Effector memory CD4-positive, alpha-beta T cell (primary cell): Measurements from ENCODE around the gene ZNF469.

Experiments
- DNase-seq, 3 donors: peaks; one replicate each; pipeline ENCODE4 v3.0.0-alpha.2; 2020
- H3K27ac ChIP-seq: 2 replicates; pipeline ENCODE4 v1.7.0; 2013; ENCODE audit warnings: mild to moderate bottlenecking, low read length, moderate library complexity; ENCODE audit not compliant: insufficient read depth, poor library complexity, severe bottlenecking
- H3K27me3 ChIP-seq: replicated peaks from 2 replicates; pipeline ENCODE4 v1.7.0; 2013; ENCODE audit warnings: mild to moderate bottlenecking, low read length; ENCODE audit not compliant: insufficient read depth, control insufficient read depth, poor library complexity, severe bottlenecking
- H3K36me3 ChIP-seq: 2 replicates; pipeline ENCODE4 v1.7.0; 2013; ENCODE audit warnings: mild to moderate bottlenecking, low read length, moderate library complexity; ENCODE audit not compliant: control insufficient read depth, insufficient read depth
- H3K4me1 ChIP-seq: 2 replicates; pipeline ENCODE4 v1.7.0; 2013; ENCODE audit warnings: low read length, mild to moderate bottlenecking; ENCODE audit not compliant: control insufficient read depth, insufficient read depth, poor library complexity, severe bottlenecking
- H3K4me3 ChIP-seq: 2 replicates; pipeline ENCODE4 v1.7.0; 2013; ENCODE audit warnings: low read length, low read depth, mild to moderate bottlenecking; ENCODE audit not compliant: insufficient read depth, poor library complexity, severe bottlenecking
- H3K9me3 ChIP-seq: 2 replicates; pipeline ENCODE4 v1.7.0; 2013; ENCODE audit warnings: mild to moderate bottlenecking, low read length, moderate library complexity; ENCODE audit not compliant: control insufficient read depth

The ZNF469 gene

GRCh38 chr16:88339930-88340754 lies 42.6 kb upstream of the ZNF469 start:
- no peak for DNase-seq
- no peaks in the 10 kb centered on the region for H3K36me3 ChIP-seq
- H3K27ac ChIP-seq = no peak overlapping the region
- no peaks in the 10 kb centered on the region for H3K4me1 ChIP-seq
- no peaks in the 10 kb centered on the region for H3K27me3 ChIP-seq
- no peaks in the 10 kb centered on the region for H3K9me3 ChIP-seq
- no peak overlapping the region for H3K4me3 ChIP-seq

DNA sequence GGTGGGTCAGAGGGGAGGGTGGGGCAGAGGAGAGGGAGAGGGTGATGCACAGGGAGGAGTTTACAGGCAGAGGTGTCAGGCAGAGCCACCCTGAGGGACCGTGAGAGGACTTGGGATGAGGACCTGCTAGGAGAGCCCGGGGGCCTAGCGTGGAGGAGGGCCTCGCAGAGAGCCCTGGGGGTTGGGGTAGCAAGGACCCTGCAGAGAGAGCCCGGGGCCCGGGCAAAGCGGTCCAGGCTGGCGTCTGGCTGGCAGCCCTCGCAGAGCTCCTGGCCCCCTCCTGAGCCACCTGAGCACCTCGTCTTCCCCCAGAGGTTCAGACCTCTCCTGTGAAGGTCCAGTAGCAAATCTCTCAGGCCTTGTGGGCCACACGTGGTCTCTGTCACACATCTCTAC lies 42.0 kb upstream of the ZNF469 start:
- Histone ChIP-seq H3K27ac (no peak overlapping the region), H3K9me3 (no peaks in the 10 kb centered on the region), H3K4me1 (no peaks in the 10 kb centered on the region), H3K27me3 (no peaks in the 10 kb centered on the region), H3K36me3 (no peaks in the 10 kb centered on the region), H3K4me3 (no peak overlapping the region)
- no peak for DNase-seq

DNA sequence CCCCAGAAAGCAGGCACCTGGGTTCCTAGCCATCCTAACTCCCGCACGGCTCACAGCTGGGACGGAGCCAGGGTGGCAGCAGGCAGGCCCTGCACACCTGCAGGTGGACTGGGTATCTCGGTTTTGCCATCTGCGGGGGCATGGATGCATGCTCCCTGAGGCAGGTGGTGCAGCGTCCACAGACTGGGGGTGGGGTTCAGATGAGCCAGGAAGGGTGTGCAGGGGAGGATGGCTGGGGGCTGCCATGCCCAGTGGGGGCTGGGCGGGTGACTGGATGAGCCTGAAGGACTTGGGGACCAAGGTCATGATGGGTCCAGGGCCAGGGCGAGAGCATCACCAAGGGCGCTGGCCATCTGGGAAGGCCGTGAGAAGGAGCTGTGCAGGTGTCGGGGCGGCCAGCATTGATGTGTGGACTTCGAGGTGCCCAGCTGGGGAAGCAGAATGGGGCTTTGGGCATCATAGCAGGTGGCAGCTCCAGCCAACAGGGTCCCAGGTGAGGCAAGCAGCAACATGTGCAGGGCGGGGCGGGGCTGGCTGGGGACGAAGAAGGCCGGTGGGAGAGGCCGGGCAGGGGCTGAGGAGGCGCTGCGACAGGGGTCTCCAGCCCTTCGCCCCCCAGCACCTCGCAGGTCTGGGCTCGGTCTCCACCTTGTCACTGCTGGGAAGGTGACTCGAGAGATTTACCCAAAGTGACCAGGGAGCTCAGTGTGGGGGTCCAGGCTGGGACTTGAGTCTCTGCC lies 41.0 kb upstream of the ZNF469 start:
- H3K27me3 ChIP-seq = no peaks in the 10 kb centered on the region
- H3K27ac ChIP-seq = no peak overlapping the region
- no peaks in the 10 kb centered on the region for H3K4me1 ChIP-seq
- no peak overlapping the region for H3K4me3 ChIP-seq
- no peaks in the 10 kb centered on the region for H3K9me3 ChIP-seq
- H3K36me3 ChIP-seq = no peaks in the 10 kb centered on the region
- DNase-seq = no peak

- no peaks in the 10 kb centered on the region for H3K9me3 ChIP-seq
- H3K36me3 ChIP-seq = no peaks in the 10 kb centered on the region
- H3K4me3 ChIP-seq = no peak overlapping the region
- no peaks in the 10 kb centered on the region for H3K4me1 ChIP-seq
- DNase-seq = no peak
- no peaks in the 10 kb centered on the region for H3K27me3 ChIP-seq
- no peak overlapping the region for H3K27ac ChIP-seq
These were observed 40.3 kb upstream of the ZNF469 start for GRCh38 chr16:88342491-88342890.

DNA sequence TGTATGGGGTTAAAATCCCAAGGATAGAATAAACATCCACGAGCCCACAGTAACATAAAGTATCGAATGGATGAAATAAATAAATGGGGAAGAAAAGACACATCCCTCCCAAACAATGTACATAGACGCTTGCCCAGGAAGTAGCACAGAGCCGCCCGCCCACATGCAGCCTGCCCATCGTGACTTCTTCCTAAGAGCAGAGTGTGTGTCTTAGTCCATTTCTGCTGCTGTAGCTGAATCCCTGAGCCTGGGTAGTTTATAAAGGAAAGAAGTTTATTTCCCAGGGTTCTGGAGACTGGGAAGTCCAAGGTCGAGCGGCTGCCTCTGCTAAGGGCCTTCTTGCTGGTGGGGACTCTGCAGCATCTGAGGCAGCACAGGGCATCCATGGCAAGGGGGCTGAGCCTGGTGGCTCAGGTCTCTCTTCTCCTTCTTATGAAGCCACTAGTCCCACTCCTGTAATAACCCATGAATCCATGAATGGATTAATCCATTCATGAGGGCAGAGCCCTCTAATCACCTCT lies 39.4 kb upstream of the ZNF469 start:
- H3K27me3 ChIP-seq = no peaks in the 10 kb centered on the region
- no peak for DNase-seq
- no peaks in the 10 kb centered on the region for H3K9me3 ChIP-seq
- H3K27ac ChIP-seq = no peak overlapping the region
- no peaks in the 10 kb centered on the region for H3K36me3 ChIP-seq
- no peak overlapping the region for H3K4me3 ChIP-seq
- peaks cover 4% of the 10 kb centered on the region for H3K4me1 ChIP-seq

DNA sequence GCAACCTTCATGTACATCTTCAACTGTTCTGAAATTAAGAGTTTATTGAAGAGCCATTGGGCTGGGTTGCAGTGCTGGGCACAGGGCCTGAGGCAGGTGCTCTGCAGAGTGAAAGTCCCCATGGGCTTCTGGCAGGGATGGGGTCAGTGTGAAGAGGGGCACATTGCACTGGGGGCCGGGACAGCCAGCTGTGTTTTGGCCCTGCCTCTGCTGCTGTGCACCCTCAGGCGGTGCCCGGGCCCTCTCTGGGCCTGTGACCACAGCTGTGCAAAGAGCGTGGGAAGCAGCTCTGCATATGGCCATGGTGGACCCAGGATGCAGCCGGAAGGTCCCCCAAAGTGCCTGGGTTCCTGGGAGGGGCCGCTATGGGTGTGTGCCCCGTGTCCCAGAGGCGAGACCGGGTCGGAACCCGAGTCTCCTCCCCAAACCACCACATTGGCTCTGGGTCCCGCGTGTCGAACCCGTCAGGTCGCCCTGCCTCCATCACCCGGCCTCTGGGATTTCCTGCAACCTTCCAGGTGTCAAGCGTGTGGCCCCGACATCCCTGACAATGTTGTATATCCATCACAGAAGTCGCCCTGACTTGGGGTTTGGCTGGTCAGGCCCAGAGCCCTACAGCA lies 38.2 kb upstream of the ZNF469 start:
- Histone ChIP-seq H3K4me3 (no peak overlapping the region), H3K27ac (no peak overlapping the region), H3K9me3 (no peaks in the 10 kb centered on the region), H3K4me1 (peaks cover 5% of the 10 kb centered on the region), H3K36me3 (no peaks in the 10 kb centered on the region), H3K27me3 (no peaks in the 10 kb centered on the region)
- no peak for DNase-seq

DNA sequence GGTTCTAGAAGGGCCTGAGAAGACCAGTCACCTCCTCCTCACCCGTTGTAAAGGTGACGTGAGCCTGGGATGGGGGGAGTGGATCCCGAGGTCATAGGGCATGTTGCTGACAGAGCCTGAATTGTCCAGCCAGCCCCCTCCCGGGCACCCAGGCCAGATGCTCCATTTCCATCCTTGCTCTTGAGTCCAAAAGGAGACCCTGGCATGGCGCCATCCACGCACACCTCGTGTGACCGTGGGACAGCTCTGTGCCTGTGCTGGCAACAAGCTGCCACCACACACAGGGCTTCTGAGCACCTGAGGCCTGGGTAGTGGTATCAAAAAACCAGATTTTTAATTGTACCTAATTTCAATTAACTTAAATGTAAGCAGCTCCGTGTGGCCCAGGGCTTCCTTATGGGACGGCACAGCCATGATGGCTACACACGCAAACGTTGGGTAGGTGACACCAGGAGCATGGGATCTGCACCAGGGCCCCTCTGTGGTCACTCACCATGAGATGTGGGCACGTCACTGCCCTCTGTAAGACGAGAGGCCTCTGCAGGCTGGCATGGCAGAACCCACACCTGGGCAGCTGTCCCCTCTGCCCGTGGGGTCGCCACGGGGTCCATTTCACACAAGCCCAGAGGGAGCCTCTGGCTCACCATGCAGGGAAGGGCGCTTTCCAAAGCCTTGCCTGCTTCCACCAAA lies 37.6 kb upstream of the ZNF469 start:
- Histone ChIP-seq H3K27me3 (no peaks in the 10 kb centered on the region), H3K27ac (no peak overlapping the region), H3K4me3 (no peak overlapping the region), H3K4me1 (peaks cover 5% of the 10 kb centered on the region), H3K9me3 (no peaks in the 10 kb centered on the region), H3K36me3 (no peaks in the 10 kb centered on the region)
- no peak for DNase-seq

DNA sequence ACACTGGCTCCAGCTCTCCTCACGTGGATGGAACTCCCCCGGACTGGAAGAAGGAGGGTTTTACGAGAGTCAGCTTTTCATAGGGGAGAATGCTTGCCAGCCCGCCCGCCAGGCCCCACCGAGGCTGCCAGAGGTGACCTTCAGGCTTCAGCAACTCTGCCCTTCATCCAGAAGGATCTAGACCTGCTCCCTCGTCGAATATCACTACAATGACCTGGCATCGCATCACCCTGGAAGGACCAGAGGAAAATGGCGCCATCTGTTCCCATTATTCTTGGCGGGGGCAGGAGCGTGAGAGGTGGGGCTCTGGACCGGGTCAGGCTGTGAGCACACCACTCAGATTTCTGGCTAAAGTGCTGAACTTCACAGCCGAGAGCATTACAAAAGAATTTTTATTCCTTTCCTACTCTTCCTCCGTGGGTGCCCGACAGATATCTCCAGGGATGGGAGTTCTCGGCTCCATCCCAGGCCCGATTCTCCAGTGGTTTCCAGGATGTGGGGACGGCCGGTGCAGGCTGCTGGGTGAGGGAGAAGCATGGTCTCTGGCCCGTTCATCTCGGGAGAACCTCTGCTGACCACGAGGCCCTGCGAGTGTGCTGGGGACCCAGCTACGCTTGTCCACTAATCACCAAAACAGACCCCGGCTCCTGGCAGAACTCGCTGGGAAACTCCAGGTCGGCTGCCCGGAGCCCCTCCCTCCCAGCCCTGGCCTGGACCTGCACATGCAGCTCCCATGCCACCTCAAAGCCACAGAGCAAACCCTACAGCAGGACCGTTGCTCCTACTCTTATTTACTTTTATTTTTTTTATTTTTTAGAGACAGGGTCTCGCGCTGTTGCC lies 36.8 kb upstream of the ZNF469 start:
- no peak overlapping the region for H3K27ac ChIP-seq
- H3K4me3 ChIP-seq = no peak overlapping the region
- no peaks in the 10 kb centered on the region for H3K9me3 ChIP-seq
- no peak for DNase-seq
- no peaks in the 10 kb centered on the region for H3K27me3 ChIP-seq
- H3K36me3 ChIP-seq = no peaks in the 10 kb centered on the region
- H3K4me1 ChIP-seq = peaks cover 5% of the 10 kb centered on the region
